Measurements from ENCODE around the gene CXXC5.

Gene CXXC5

GRCh38 chr5:139657363-139658321 lies 9.5 kb downstream of the CXXC5 start:
- TF ChIP-seq, protein P1, sequence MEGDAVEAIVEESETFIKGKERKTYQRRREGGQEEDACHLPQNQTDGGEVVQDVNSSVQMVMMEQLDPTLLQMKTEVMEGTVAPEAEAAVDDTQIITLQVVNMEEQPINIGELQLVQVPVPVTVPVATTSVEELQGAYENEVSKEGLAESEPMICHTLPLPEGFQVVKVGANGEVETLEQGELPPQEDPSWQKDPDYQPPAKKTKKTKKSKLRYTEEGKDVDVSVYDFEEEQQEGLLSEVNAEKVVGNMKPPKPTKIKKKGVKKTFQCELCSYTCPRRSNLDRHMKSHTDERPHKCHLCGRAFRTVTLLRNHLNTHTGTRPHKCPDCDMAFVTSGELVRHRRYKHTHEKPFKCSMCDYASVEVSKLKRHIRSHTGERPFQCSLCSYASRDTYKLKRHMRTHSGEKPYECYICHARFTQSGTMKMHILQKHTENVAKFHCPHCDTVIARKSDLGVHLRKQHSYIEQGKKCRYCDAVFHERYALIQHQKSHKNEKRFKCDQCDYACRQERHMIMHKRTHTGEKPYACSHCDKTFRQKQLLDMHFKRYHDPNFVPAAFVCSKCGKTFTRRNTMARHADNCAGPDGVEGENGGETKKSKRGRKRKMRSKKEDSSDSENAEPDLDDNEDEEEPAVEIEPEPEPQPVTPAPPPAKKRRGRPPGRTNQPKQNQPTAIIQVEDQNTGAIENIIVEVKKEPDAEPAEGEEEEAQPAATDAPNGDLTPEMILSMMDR (IDR thresholded peaks at IDR 0.05; ENCODE audit: control insufficient read depth, insufficient read depth, low read depth, low read length, missing control alignments): no peak
- no peak overlapping the region for H3K4me3 ChIP-seq (ENCODE audit: control insufficient read depth, low read depth, low read length)
- no peak for DNase-seq (ENCODE audit: low read depth)

GRCh38 chr5:139658501-139658927 lies 10.4 kb downstream of the CXXC5 start:
- TF ChIP-seq, protein P1 (IDR thresholded peaks at IDR 0.05; ENCODE audit: control insufficient read depth, insufficient read depth, low read depth, low read length, missing control alignments): peak; percentile 21
- no peak overlapping the region for H3K4me3 ChIP-seq (ENCODE audit: control insufficient read depth, low read depth, low read length)
- no peak for DNase-seq (ENCODE audit: low read depth)

GRCh38 chr5:139658928-139659667 lies 10.9 kb downstream of the CXXC5 start:
- DNase-seq (ENCODE audit: low read depth): no peak

DNA sequence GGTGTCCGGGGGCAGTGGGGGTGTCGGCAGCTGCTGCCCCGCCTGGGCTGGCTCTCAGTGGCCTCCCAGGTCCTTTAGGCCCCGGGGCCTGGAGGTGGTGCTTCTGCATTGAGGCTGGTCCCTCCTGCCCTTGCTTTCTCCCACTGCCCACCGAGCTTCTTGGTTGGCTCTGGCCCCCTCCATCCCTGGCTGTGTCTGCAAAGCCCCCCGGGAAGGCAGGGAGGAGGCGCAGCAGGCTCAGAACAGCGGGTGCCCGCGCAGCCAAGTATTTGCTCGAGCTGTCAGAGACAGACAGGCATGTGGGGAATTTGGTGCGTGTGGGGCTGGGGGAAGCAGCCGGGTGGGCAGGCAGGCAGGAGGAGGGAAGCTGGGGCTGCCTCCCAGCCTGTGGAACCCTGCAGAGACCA lies 11.5 kb downstream of the CXXC5 start:
- H3K4me3 ChIP-seq (ENCODE audit: control insufficient read depth, low read depth, low read length): peak overlapping the region; percentile 34
- TF ChIP-seq, protein P1 (IDR thresholded peaks at IDR 0.05; ENCODE audit: control insufficient read depth, insufficient read depth, low read depth, low read length, missing control alignments): no peak

More at GRCh38 chr5:139658928-139659667, 10.9 kb downstream of the CXXC5 start:
- H3K4me3 ChIP-seq (ENCODE audit: control insufficient read depth, low read depth, low read length): peak overlapping the region; percentile 34
- TF ChIP-seq, protein P1 (IDR thresholded peaks at IDR 0.05; ENCODE audit: control insufficient read depth, insufficient read depth, low read depth, low read length, missing control alignments): no peak

DNA sequence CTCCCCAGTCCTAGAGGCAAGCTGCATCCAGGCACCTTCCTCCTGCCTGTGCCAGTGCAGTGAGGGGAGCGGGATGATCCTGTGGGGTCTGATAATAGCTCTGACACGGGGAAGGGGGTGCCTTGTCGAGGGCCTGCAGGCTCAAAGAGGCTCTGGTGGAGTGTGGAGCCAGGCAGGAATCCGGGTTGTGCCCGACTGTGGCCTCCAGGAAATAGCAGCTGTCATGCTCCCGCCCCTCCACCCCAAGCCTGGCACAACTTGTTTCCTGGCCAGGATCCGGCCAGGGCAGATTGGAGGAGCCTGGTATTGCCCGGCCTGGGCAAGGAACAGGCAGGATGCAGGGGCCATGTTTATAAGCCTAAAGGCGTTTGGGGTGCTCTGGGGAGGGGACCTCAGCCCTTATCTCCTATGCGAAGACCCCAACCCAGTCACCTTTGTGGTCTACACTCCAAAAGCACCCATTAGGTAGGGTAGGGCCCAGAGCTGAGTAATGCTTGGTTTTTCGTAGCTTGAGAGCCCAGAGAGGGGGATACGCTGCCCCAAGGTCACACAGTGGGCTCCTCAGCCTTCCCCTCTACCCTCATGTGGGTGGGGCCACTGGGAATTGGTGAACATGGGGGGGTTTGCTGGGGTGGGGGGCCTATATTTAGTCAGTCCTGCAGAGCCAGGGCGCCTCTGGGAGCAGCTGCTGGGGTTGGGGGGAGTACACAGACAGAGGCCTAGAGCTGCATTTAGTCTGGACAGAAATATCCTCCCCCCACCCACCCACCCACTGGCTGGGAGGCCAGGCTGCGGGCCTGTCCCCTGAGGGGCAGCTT lies 12.2 kb downstream of the CXXC5 start:
- TF ChIP-seq, protein P1 (IDR thresholded peaks at IDR 0.05; ENCODE audit: control insufficient read depth, insufficient read depth, low read depth, low read length, missing control alignments): no peak
- no peak for DNase-seq (ENCODE audit: low read depth)
- H3K4me3 ChIP-seq (ENCODE audit: control insufficient read depth, low read depth, low read length): peak overlapping the region; percentile 34

More for the DNA sequence above, 11.5 kb downstream of the CXXC5 start:
- no peak for DNase-seq (ENCODE audit: low read depth)

Data from AG09309 (cell line).